WERI-Rb-1 (cell line): ENCODE results near the gene KLF9.

Experiments
- DNase-seq: peaks from one replicate; pipeline ENCODE4 v3.0.0-alpha.2; 2020
- H3K27ac ChIP-seq: fragments of 250-450 bp; sonication (Bioruptor Pico); 2 replicates; pipeline ENCODE4 v1.5.1; 2020; ENCODE audit warnings: mild to moderate bottlenecking, moderate library complexity
- H3K27me3 ChIP-seq: fragments of 250-450 bp; sonication (Bioruptor Pico); 2 replicates; pipeline ENCODE4 v1.5.1; 2021; ENCODE audit warnings: mild to moderate bottlenecking, low read depth, moderate library complexity; ENCODE audit not compliant: insufficient read depth, severe bottlenecking
- H3K36me3 ChIP-seq: fragments of 250-450 bp; sonication (Bioruptor Pico); 2 replicates; pipeline ENCODE4 v1.5.1; 2020; ENCODE audit warnings: mild to moderate bottlenecking, moderate library complexity
- H3K4me3 ChIP-seq: 2 replicates; pipeline ENCODE4 v1.5.1; 2011; ENCODE audit warnings: low read depth, mild to moderate bottlenecking, control low read depth, low read length
- H3K9me3 ChIP-seq: fragments of 250-450 bp; sonication (Bioruptor Pico); 2 replicates; pipeline ENCODE4 v1.5.1; 2021; ENCODE audit warnings: mild to moderate bottlenecking, moderate library complexity; ENCODE audit not compliant: severe bottlenecking
- TF ChIP-seq, protein P1 (sequence below): IDR thresholded peaks from 2 replicates; pipeline ENCODE4 v1.5.1; 2011; ENCODE audit warnings: low read depth, mild to moderate bottlenecking, control low read depth, inconsistent platforms, low read length

Gene KLF9

DNA sequence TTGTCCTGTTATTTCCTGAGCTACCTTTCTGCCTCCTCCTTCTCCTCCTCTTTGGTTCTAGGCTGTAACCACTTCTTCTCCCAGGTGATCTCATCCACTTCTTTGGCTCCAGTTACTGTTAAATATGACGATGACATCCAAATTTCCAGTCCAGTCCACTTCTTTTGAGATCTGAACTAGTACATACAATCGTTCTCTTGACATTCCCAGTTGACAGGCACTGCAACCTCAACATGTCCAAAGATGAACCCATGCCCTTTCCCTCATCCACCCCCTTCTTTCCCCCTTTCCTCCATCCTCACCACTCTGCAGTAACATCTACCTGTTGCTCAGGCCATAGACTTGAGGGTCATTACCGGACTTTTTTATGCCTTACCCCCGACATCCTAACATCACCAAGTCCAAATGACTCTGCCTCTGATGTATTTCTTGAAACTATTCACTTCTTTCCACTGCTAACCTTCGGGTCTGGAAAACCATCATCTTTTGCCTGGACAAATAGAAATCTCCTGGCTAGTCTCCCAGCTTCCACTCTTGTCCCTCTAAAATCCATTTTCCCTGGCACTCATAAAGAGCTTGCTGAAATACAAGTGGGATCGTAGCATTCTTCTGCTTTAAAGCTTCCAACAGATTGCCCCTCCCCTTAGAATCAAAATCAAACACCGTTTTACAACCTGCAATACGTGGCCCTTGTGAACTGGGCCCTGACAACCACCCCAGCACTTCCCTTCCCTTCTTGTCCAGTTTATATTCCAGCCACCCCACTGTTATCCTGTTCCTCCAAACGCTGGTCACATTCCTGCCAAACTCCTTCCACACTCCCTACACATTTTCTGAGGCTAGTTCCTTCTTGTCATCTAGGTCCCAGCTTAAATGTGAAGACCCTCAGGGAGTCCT, 31.5 kb downstream of the KLF9 start:
- no peaks in the 10 kb centered on the region for H3K36me3 ChIP-seq
- H3K9me3 ChIP-seq, result no peaks in the 10 kb centered on the region
- TF ChIP-seq, protein P1, sequence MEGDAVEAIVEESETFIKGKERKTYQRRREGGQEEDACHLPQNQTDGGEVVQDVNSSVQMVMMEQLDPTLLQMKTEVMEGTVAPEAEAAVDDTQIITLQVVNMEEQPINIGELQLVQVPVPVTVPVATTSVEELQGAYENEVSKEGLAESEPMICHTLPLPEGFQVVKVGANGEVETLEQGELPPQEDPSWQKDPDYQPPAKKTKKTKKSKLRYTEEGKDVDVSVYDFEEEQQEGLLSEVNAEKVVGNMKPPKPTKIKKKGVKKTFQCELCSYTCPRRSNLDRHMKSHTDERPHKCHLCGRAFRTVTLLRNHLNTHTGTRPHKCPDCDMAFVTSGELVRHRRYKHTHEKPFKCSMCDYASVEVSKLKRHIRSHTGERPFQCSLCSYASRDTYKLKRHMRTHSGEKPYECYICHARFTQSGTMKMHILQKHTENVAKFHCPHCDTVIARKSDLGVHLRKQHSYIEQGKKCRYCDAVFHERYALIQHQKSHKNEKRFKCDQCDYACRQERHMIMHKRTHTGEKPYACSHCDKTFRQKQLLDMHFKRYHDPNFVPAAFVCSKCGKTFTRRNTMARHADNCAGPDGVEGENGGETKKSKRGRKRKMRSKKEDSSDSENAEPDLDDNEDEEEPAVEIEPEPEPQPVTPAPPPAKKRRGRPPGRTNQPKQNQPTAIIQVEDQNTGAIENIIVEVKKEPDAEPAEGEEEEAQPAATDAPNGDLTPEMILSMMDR, result no peak
- DNase-seq, result no peak
- H3K27me3 ChIP-seq, result no peaks in the 10 kb centered on the region
- H3K27ac ChIP-seq, result no peak overlapping the region
- H3K4me3 ChIP-seq, result no peak overlapping the region

DNA sequence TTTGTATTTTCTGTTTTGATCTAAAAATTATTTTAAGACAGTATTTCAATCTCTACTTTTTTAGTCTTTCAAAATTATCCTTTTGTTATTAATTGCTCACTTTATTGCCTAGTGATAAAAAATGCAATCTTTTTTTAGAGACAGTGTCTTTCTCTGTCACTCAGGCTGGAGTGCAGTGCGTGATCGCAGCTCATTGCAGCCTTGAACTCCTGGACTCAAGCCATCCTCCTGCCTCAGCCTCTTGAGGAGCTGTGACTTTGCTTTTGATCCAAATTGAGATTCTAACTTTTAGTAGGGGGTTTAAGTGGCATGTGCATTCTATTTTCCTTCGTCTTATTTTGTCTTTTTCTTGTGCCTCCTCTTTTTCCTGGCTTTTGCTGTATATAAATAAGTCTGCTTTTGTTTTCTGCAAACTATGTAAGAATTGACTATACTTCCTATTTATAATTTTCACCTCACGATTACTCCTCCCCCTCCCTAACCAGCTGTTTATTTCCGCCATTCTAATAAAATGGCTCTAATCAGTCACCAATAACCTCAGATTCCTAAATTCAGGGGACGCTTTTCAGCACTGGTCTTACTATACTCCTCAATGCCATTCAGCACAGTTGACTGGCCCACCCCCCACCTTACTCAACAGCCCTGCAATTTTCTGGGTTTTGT, 32.3 kb downstream of the KLF9 start:
- Histone ChIP-seq H3K36me3 (no peaks in the 10 kb centered on the region), H3K4me3 (no peak overlapping the region), H3K27me3 (no peaks in the 10 kb centered on the region), H3K27ac (no peak overlapping the region), H3K9me3 (no peaks in the 10 kb centered on the region)
- no peak for DNase-seq
- TF ChIP-seq, protein P1, result no peak

DNA sequence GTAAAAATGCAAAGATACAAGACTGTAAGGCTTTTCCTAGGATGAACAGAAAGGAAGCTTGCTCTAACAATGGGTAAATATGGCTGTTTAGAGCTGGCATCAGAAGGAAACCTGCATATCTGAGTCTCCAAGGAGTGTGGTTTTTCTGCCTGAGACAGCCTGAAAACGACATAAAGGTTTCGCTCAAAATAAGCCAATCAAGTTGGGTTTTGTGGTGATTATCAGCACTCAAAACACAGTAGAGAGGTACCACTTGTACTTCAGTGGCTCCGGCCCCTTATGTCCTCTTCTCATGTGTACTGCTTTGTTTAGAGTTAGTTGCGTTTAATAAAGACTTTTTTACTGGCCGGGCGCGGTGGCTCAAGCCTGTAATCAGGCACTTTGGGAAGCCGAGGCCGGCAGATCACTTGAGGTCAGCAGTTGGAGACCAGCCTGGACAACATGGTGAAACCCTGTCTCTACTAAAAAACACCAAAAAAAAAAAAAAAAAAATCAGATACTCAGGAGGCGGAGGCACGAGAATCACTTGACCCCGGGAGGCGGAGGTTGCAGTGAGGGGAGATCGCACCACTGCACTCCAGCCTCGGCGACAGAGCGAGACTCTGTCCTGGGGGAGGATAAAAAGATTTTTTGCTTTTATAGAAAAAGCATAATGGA, 39.4 kb downstream of the KLF9 start:
- H3K27me3 ChIP-seq, result no peaks in the 10 kb centered on the region
- H3K4me3 ChIP-seq, result no peak overlapping the region
- DNase-seq, result no peak
- no peak overlapping the region for H3K27ac ChIP-seq
- H3K9me3 ChIP-seq, result no peaks in the 10 kb centered on the region
- no peaks in the 10 kb centered on the region for H3K36me3 ChIP-seq
- TF ChIP-seq, protein P1, result no peak

DNA sequence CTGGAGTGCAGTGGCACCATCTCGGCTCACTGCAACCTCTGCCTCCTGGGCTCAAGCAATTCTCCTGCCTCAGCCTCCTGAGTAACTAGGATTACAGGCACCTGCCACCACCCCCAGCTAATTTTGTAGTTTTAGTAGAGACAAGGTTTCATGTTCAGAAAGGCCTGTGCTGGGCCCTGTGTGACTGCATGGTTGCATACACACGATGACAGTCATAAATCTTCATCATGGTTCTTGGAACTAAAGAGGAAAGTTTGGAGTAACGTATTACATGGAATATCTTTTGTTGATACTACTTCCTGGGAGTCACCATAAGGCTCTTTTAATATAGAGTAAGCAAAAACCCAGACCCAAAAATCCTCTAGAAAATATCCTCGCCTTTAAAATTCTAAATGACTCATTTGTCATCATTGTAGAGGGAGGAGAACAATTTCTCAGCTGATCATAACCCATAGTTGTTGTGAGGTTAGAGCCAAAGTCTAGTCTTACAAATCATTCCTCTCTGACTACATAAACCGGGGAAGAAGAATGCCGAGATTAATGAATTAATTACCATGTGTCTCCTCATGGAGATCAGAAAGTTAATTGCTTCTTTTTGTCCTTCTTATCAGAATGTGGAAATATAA, 47.0 kb downstream of the KLF9 start:
- DNase-seq, result no peak
- H3K4me3 ChIP-seq, result no peak overlapping the region
- H3K36me3 ChIP-seq, result no peaks in the 10 kb centered on the region
- no peaks in the 10 kb centered on the region for H3K9me3 ChIP-seq
- TF ChIP-seq, protein P1, result no peak
- H3K27ac ChIP-seq, result no peak overlapping the region
- H3K27me3 ChIP-seq, result no peaks in the 10 kb centered on the region

DNA sequence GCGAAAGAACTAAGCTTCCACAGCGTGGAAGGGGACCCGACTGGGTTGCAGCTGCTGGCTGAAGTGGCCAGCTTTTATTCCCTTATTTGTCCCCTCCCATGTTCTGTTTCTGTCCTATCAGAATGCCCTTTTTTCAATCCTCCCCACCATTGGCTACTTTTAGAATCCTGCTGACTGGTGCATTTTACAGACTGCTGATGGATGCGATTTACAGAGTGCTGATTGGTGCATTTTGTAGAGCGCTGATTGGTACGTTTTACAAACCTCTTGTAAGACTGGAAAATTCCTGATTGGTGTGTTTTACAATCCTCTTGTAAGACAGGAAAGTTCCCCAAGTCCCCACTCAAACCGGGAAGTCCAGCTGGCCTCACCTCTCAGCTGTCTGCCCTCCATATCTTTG, 50.7 kb downstream of the KLF9 start:
- H3K9me3 ChIP-seq, result no peaks in the 10 kb centered on the region
- no peaks in the 10 kb centered on the region for H3K36me3 ChIP-seq
- TF ChIP-seq, protein P1, result no peak
- H3K27me3 ChIP-seq, result no peaks in the 10 kb centered on the region
- H3K4me3 ChIP-seq, result no peak overlapping the region
- DNase-seq, result no peak
- H3K27ac ChIP-seq, result no peak overlapping the region
